T-helper 1 cell (primary cell): ENCODE data around the gene CFHR4.
"Not testable (repeated sequence)": the region's sequence is repeated elsewhere in the genome, so short reads cannot be mapped to it uniquely, and the experiment has no call there.

ENCODE experiments used
- DNase-seq, 5 donors: peaks; one replicate each; pipeline ENCODE4 v3.0.0-alpha.2; 2012 to 2020

Gene CFHR4

DNA sequence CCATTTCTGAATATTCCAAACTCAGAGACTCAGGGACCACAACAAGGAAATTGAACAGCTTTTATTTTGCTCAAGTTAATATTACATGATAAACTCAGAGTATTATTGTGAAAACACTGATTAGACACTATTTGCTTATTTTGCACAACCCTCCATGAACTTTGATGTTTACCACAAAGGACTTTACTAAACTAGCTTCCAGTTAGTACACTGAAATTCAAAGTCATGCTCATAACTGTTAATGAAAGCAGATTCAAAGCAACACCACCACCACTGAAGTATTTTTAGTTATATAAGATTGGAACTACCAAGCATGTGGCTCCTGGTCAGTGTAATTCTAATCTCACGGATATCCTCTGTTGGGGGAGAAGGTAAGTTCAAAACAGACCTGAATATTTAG, 55.7 kb downstream of the CFHR4 start, which contains the start of gene CFHR2:
TSS of gene CFHR2 (plus strand) at position 171 of the 400 bp plus-strand sequence. CDS start at position 314, 143 bp downstream.
- DNase-seq, result not testable (repeated sequence)

DNA sequence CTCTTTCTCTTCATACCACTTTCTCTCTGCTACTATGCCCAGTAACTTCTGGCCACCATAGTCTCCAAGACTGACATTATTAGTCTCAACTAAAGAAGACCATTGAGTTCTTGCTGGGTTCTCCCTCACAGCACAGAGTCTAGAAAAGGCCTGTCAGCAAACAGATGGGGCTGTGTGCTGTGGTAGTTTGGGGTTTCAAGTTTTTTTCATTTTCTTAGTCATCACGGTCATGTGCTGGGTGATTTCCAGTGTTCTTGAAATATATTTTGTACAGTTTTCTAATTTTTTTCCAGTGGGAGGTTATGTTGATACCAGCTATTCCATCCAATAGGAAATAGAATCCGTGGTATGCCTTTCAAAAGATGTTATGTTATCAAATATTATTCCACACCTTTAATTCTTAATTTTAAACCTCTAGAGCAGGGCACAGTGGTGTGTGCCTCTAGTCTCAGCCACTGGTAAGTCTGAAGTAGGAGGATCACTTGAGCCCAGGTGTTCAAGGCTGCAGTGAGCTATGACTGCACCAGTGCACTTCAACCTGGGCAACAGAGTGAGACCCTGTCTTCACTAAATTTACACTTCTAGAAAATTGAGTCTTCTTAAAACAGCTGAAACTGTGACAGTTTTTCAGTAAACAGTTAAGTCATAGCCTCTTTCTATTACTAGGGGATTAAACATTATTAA, 64.0 kb downstream of the CFHR4 start:
- no peak for DNase-seq

DNA sequence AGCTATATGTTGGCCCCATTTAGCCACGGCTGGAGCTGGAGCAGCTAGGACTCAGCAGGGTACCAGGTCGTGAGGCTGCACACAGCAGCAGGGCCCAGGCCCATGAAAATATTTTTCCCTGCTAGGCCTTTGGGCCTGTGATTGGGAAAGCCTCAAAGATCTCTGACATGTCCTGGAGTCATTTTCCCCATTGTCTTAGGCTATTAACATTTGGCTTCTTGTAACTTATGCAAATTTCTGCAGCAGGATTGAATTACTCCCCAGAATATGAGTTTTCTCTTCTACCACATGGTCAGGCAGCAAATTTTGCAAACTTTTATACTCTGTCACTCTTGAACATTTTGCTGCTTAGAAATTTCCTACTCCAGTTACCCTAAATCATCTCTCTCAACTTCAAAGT, 66.9 kb downstream of the CFHR4 start:
- no peak for DNase-seq

DNA sequence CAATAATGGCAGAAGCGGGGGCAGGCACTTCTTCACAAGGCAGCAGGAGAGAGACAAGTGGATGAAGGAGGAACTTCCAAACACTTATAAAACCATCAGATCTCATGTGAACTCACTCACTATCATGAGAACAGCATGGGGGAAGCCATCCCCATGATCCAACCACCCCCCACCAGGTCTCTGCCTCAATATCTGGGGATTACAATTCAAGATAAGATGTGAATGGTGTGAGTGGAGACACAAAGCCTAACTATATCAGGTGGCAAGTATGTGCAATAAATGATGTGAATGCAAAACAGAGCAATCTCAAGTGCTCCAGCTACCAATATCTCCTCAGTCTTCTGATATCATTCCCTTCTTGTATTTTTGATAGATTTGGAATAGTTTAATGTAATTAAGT, 68.1 kb downstream of the CFHR4 start:
- DNase-seq, result no peak

DNA sequence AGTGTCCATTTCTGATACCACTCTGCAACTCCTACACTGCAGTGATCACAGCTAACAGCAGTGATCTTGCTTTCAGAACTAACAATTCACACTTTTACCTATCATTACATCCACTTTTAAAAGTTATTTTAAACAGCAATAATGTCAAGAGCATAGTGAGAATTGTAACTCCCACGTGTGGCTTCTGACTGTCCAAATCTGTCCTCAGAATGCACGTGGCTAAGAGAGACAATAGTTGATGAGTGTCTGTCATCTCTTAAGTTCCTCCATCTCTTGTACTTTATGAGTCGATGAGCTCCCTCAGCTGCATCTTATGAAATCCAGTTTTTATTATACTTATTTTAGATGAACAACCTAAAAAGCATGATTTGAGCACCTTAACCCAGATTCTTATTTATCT, 73.0 kb downstream of the CFHR4 start:
- DNase-seq, result no peak
